ENCODE measurements around the gene TLCD4.

DNA sequence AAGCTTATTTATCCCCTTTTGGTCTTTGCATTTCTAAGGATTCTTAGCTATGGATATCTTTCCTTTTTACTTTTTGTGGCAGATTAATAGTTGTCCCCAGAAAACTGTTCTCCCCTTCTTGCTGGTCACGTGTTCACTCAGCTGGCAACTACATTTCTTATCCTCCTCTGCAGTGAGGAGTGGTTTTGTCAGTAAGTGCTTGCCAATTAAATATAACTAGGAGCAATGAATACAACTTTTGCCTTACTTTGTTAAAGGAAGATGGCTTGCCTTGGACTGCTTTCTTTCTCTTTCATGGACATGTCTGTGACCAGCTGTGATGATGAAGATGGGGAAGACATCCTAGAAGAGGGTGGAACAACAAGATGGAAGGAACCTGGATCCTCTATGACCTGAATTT, 28.9 kb upstream of the TLCD4 start:
- TF ChIP-seq SIN3A (IDR thresholded peaks at IDR 0.05; ENCODE audit: borderline replicate concordance, insufficient read depth, low read length) (no peak), FOXP2 (optimal IDR thresholded peaks at IDR 0.05; ENCODE audit: borderline replicate concordance, extremely low read depth, extremely low read length, insufficient read depth) (no peak), TAF1 (IDR thresholded peaks at IDR 0.05; ENCODE audit: borderline replicate concordance, insufficient read depth, low read length) (no peak)
- TF ChIP-seq, protein P1, sequence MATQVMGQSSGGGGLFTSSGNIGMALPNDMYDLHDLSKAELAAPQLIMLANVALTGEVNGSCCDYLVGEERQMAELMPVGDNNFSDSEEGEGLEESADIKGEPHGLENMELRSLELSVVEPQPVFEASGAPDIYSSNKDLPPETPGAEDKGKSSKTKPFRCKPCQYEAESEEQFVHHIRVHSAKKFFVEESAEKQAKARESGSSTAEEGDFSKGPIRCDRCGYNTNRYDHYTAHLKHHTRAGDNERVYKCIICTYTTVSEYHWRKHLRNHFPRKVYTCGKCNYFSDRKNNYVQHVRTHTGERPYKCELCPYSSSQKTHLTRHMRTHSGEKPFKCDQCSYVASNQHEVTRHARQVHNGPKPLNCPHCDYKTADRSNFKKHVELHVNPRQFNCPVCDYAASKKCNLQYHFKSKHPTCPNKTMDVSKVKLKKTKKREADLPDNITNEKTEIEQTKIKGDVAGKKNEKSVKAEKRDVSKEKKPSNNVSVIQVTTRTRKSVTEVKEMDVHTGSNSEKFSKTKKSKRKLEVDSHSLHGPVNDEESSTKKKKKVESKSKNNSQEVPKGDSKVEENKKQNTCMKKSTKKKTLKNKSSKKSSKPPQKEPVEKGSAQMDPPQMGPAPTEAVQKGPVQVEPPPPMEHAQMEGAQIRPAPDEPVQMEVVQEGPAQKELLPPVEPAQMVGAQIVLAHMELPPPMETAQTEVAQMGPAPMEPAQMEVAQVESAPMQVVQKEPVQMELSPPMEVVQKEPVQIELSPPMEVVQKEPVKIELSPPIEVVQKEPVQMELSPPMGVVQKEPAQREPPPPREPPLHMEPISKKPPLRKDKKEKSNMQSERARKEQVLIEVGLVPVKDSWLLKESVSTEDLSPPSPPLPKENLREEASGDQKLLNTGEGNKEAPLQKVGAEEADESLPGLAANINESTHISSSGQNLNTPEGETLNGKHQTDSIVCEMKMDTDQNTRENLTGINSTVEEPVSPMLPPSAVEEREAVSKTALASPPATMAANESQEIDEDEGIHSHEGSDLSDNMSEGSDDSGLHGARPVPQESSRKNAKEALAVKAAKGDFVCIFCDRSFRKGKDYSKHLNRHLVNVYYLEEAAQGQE (IDR thresholded peaks at IDR 0.05; ENCODE audit: insufficient read depth in 1 of 2, low read depth in 2 of 2, low read length in 2 of 2) = no peak

All from PFSK-1 (cell line).